Measurements from ENCODE around the gene STPG1.

DNA sequence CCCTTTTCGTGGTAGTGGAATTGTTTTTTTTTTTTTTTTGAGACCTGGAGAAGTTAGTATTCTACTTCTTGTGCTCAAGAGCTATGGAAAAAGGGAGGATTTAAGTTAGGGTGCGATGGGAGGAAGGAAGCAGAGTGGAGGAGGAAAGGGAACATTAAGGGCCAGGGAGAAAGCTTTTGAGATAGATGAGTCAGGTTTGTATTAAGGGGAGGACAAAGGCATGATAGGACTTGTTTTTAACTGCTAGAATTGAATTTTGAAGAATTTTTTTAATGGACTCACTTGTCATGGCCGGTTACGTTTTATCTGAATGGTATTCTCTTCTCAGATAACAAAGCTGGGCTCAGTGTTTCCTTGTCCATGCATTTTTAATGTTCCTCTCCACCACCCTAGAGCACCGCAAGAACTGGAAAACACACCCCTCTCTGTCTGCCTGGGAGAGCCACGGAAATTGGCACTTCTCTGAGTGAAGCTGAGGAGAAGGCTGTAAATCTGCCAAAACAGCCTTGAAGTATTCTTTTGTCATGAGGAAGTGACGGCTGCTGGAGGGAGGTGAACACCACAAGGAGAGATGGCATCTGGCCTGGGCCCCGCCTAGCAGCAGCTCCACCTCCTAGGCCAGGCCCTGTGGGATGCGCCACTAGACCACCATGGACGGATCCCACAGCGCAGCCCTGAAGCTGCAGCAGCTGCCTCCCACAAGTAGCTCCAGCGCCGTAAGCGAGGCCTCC lies 5.5 kb upstream of the STPG1 start:
- no peak for TF ChIP-seq GATA3 (IDR thresholded peaks at IDR 0.05; ENCODE audit: low read depth, low read length)
- no peak for TF ChIP-seq GATA2 (IDR thresholded peaks at IDR 0.05; ENCODE audit: low read depth, low read length)
